Erythroblast (primary cell): Measurements from ENCODE around the gene RABGGTA.

Experiments
- GATA1 ChIP-seq: IDR thresholded peaks from 2 replicates; pipeline ENCODE4 v1.6.1; 2011; ENCODE audit warnings: low read depth, mild to moderate bottlenecking, control low read depth, low read length, moderate library complexity
- POLR2A ChIP-seq: IDR thresholded peaks from 2 replicates; pipeline ENCODE4 v1.6.1; 2011; ENCODE audit warnings: mild to moderate bottlenecking, low read length

DNA sequence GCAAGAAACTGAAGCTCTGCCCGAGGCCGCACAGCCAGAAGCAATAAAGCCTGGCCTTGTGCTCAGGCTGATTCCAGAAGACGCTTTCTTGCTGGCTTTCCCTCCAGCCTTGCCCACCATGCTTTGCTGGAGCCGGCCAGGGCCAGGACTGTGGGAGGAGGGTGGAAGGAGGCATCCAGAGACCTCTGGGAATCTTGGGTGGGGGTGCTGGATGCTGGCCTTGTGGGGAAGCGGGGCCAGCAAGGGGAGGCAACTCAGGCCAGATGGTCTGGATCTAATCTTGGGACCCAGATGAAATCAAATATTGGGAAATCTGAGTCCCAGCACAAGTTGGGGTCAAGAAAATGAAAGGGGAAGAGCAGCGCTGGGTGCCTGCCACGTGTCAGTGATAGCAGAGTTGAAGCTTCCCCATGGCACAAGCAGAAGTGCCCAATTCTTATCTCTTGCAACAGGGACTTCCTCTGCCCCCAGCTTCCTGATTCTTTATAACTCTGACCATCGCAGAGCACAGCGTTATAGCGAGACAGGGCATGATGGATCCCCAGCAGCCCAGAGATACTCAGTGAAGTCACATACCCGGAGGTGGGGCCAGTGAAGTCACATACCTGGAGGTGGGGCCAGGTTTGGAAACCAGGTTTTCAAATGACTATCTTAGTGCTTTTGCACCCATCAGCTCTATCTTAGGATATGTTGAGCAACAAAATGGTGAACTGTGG, 6.4 kb upstream of the RABGGTA start:
- TF ChIP-seq POLR2A, result no peak
- TF ChIP-seq GATA1, result no peak
